H1 (cell line): ENCODE measurements around the gene AMPH. TPM values are rescaled to one million over a fixed set of nuclear protein-coding genes. Genes with fewer than 3 reads are reported as not detected.

Experiments used
- EZH2 ChIP-seq: fragments of 200-600 bp; sonication (generic); IDR thresholded peaks from 2 replicates; pipeline ENCODE4 v1.7.1; 2012; ENCODE audit warnings: low read depth, mild to moderate bottlenecking, moderate library complexity, low read length, inconsistent platforms; ENCODE audit not compliant: severe bottlenecking
- RNF2 ChIP-seq: fragments of 200-900, 300-1000 bp; sonication (generic); IDR thresholded peaks from 2 replicates; pipeline ENCODE4 v1.7.1; 2016; ENCODE audit warnings: borderline replicate concordance, low read depth, mild to moderate bottlenecking, antibody characterized with exemption, low read length; ENCODE audit not compliant: poor library complexity, severe bottlenecking; ENCODE audit errors: missing control alignments
- polyA plus RNA-seq, 7 experiments: library from polyadenylated mRNA; depleted of rRNA in 3 of 7; stranded (reverse) in 5 of 7; unstranded in 2 of 7; fragments of >200 nt in 5 of 7; fragments of 200-250 nt in 2 of 7; gene quantifications; 1 replicate in 5 of 7; 2 replicates in 1 of 7; 4 replicates in 1 of 7; pipeline versions ENCODE4 v1.2.1 to v1.2.3, GENCODE V29; 2011 to 2013; ENCODE audit warnings: missing spikeins in 2 of 7, mixed read lengths in 2 of 7
- total RNA-seq: library from RNA; stranded (reverse); fragmentation: NEBNext Ultra II Directional; extraction: Animal tissue kit (Norgen Biotek cat#: 25700); gene quantifications from 2 replicates; pipeline ENCODE4 v1.2.1, GENCODE V29; 2021
- TF ChIP-seq, protein P1 (sequence below): fragments of 300-600 bp; sonication (generic); IDR thresholded peaks from 2 replicates; pipeline ENCODE4 v1.7.1; 2012; ENCODE audit warnings: low read length, moderate library complexity, mild to moderate bottlenecking, inconsistent platforms; ENCODE audit not compliant: insufficient replicate concordance

Gene AMPH
- total and polyA plus RNA-seq, 2 of the 8 experiments (the other 6 are each of a cell fraction or from before 2014, with no cell fraction given), result 7.3 to 12.2 TPM

DNA sequence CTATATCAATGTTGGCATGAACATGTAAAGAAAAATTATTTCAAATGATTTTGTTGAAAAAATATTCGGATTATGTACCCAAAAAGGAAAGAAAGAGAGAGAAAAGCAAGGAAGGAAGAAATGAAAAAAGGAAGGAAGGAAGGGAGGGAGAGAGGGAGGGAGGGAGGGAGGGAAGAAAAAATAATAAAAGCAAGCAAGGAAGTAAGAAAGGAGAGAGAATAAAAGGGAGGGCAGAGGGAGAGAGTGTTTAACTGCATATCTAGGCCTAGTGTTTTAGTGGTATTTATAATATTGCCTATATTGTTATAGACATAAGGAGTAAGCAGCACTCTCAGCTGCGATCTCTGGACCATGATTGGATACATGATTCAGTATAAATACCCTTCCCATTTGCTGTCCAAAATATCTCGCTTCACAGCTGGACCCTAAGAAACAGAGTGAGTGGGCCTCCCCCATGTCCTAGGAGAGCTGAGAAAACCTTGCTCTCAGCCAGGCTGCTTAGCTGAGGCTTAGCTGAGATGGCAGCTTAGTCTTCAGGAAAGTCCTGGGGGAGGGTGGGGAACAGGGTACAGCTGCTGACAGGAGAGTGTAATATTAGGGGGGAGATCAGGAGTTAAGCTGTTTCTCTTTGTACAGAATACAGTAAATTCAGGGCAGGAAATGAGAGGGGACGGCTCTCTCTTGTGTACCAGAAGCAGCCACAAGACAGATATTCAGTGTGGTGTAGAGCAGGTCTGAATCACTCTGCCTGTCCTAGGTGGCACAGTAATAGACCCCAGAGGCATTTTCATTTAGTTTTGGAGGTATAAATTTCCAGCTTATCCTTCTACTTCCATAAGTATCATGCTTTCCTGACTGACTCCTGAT is 291.0 kb downstream of the AMPH start (continued):
- TF ChIP-seq, protein P1, sequence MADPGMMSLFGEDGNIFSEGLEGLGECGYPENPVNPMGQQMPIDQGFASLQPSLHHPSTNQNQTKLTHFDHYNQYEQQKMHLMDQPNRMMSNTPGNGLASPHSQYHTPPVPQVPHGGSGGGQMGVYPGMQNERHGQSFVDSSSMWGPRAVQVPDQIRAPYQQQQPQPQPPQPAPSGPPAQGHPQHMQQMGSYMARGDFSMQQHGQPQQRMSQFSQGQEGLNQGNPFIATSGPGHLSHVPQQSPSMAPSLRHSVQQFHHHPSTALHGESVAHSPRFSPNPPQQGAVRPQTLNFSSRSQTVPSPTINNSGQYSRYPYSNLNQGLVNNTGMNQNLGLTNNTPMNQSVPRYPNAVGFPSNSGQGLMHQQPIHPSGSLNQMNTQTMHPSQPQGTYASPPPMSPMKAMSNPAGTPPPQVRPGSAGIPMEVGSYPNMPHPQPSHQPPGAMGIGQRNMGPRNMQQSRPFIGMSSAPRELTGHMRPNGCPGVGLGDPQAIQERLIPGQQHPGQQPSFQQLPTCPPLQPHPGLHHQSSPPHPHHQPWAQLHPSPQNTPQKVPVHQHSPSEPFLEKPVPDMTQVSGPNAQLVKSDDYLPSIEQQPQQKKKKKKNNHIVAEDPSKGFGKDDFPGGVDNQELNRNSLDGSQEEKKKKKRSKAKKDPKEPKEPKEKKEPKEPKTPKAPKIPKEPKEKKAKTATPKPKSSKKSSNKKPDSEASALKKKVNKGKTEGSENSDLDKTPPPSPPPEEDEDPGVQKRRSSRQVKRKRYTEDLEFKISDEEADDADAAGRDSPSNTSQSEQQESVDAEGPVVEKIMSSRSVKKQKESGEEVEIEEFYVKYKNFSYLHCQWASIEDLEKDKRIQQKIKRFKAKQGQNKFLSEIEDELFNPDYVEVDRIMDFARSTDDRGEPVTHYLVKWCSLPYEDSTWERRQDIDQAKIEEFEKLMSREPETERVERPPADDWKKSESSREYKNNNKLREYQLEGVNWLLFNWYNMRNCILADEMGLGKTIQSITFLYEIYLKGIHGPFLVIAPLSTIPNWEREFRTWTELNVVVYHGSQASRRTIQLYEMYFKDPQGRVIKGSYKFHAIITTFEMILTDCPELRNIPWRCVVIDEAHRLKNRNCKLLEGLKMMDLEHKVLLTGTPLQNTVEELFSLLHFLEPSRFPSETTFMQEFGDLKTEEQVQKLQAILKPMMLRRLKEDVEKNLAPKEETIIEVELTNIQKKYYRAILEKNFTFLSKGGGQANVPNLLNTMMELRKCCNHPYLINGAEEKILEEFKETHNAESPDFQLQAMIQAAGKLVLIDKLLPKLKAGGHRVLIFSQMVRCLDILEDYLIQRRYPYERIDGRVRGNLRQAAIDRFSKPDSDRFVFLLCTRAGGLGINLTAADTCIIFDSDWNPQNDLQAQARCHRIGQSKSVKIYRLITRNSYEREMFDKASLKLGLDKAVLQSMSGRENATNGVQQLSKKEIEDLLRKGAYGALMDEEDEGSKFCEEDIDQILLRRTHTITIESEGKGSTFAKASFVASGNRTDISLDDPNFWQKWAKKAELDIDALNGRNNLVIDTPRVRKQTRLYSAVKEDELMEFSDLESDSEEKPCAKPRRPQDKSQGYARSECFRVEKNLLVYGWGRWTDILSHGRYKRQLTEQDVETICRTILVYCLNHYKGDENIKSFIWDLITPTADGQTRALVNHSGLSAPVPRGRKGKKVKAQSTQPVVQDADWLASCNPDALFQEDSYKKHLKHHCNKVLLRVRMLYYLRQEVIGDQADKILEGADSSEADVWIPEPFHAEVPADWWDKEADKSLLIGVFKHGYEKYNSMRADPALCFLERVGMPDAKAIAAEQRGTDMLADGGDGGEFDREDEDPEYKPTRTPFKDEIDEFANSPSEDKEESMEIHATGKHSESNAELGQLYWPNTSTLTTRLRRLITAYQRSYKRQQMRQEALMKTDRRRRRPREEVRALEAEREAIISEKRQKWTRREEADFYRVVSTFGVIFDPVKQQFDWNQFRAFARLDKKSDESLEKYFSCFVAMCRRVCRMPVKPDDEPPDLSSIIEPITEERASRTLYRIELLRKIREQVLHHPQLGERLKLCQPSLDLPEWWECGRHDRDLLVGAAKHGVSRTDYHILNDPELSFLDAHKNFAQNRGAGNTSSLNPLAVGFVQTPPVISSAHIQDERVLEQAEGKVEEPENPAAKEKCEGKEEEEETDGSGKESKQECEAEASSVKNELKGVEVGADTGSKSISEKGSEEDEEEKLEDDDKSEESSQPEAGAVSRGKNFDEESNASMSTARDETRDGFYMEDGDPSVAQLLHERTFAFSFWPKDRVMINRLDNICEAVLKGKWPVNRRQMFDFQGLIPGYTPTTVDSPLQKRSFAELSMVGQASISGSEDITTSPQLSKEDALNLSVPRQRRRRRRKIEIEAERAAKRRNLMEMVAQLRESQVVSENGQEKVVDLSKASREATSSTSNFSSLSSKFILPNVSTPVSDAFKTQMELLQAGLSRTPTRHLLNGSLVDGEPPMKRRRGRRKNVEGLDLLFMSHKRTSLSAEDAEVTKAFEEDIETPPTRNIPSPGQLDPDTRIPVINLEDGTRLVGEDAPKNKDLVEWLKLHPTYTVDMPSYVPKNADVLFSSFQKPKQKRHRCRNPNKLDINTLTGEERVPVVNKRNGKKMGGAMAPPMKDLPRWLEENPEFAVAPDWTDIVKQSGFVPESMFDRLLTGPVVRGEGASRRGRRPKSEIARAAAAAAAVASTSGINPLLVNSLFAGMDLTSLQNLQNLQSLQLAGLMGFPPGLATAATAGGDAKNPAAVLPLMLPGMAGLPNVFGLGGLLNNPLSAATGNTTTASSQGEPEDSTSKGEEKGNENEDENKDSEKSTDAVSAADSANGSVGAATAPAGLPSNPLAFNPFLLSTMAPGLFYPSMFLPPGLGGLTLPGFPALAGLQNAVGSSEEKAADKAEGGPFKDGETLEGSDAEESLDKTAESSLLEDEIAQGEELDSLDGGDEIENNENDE, result no peak
- TF ChIP-seq RNF2 (no peak), EZH2 (no peak)
